Measurements from ENCODE around the gene FBXO38. TPM values are rescaled to one million over a fixed set of nuclear protein-coding genes. Genes with fewer than 3 reads are reported as not detected.

Gene FBXO38
- total RNA-seq, 4 donors from 2014 or later, result 29.5 to 46.5 (median 34.0) TPM

- Histone ChIP-seq H3K4me3 (no peak overlapping the region), H3K36me3 (no peaks in the 10 kb centered on the region), H3K27ac (replicated peaks in 1 of 4) (no peak overlapping the region), H3K4me1 (peaks cover 0 to 13% (median 0%) of the 10 kb centered on the region in 4 donors), H3K9me3 (no peaks in the 10 kb centered on the region), H3K27me3 (no peaks in the 10 kb centered on the region)
- WGBS, result 58% methylated on average over 5 of the region's 5 CpGs
- DNase-seq (ENCODE audit: extremely low spot score), result peak; percentile 29
- intact Hi-C loops (cut with DNase I), result no loop called here
- no peak for TF ChIP-seq EP300 (IDR thresholded peaks at IDR 0.05)
- TF ChIP-seq POLR2A (IDR thresholded peaks at IDR 0.05; ENCODE audit: low read depth), result no peak
- no peak for TF ChIP-seq POLR2AphosphoS5 (IDR thresholded peaks at IDR 0.05)
- TF ChIP-seq CTCF (IDR thresholded peaks at IDR 0.05), result no peak
Observed at GRCh38 chr5:148457183-148457620, 73.4 kb downstream of the FBXO38 start.

GRCh38 chr5:148458036-148458888, 74.5 kb downstream of the FBXO38 start:
- peaks cover 0 to 13% (median 0%) of the 10 kb centered on the region in 4 donors for H3K4me1 ChIP-seq
- intact Hi-C loops (cut with DNase I), result no loop called here
- TF ChIP-seq EP300 (IDR thresholded peaks at IDR 0.05) (no peak), POLR2AphosphoS5 (IDR thresholded peaks at IDR 0.05) (no peak), POLR2A (IDR thresholded peaks at IDR 0.05; ENCODE audit: low read depth) (no peak), CTCF (IDR thresholded peaks at IDR 0.05) (no peak)
- no peak overlapping the region for H3K27ac ChIP-seq (replicated peaks in 1 of 4)
- no peaks in the 10 kb centered on the region for H3K9me3 ChIP-seq
- H3K27me3 ChIP-seq, result no peaks in the 10 kb centered on the region
- no peaks in the 10 kb centered on the region for H3K36me3 ChIP-seq
- peak; percentile 62 for DNase-seq (ENCODE audit: extremely low spot score)
- no peak overlapping the region for H3K4me3 ChIP-seq
- WGBS, result 89% methylated on average over 3 of the region's 3 CpGs

- TF ChIP-seq CTCF (IDR thresholded peaks at IDR 0.05) (no peak), POLR2AphosphoS5 (IDR thresholded peaks at IDR 0.05) (no peak), POLR2A (IDR thresholded peaks at IDR 0.05; ENCODE audit: low read depth) (no peak), EP300 (IDR thresholded peaks at IDR 0.05) (no peak)
- H3K4me1 ChIP-seq, result peaks cover 0 to 5% (median under 1%) of the 10 kb centered on the region in 4 donors
- H3K27me3 ChIP-seq, result no peaks in the 10 kb centered on the region
- DNase-seq (ENCODE audit: extremely low spot score), result no peak
- H3K36me3 ChIP-seq, result no peaks in the 10 kb centered on the region
- no peak overlapping the region for H3K4me3 ChIP-seq
- H3K27ac ChIP-seq (replicated peaks in 1 of 4), result no peak overlapping the region
- intact Hi-C loops (cut with DNase I), result no loop called here
- 95% methylated on average over 1 of the region's 1 CpG for WGBS
- H3K9me3 ChIP-seq, result no peaks in the 10 kb centered on the region
Observed at GRCh38 chr5:148459669-148460068, 75.9 kb downstream of the FBXO38 start.

- Histone ChIP-seq H3K4me3 (no peak overlapping the region), H3K27ac (replicated peaks in 1 of 4) (peak overlapping the region in 3 of 4 donors; percentile 9 to 38 (median 25)), H3K4me1 (peaks cover 7 to 38% (median 26%) of the 10 kb centered on the region in 4 donors), H3K36me3 (no peaks in the 10 kb centered on the region), H3K27me3 (no peaks in the 10 kb centered on the region), H3K9me3 (no peaks in the 10 kb centered on the region)
- TF ChIP-seq POLR2AphosphoS5 (IDR thresholded peaks at IDR 0.05) (no peak), POLR2A (IDR thresholded peaks at IDR 0.05; ENCODE audit: low read depth) (no peak), EP300 (IDR thresholded peaks at IDR 0.05) (no peak), CTCF (IDR thresholded peaks at IDR 0.05) (no peak)
- WGBS, result 25% methylated on average over 4 of the region's 4 CpGs
- DNase-seq (ENCODE audit: extremely low spot score), result no peak
- intact Hi-C loops (cut with DNase I), result no loop called here
Observed at GRCh38 chr5:148465381-148466235, 81.8 kb downstream of the FBXO38 start.

All from esophagus muscularis mucosa (tissue), 4 donors.